NCI-H2107 treated with DMSO at 0.1 percent for 48 hours (cell line): ENCODE data around the gene HMBS.

Source experiments
- DNase-seq: peaks from one replicate; lab custom pipeline; 2025; ENCODE audit not compliant: unreplicated experiment; lab: John Stamatoyannopoulos, UW

The HMBS gene

DNA sequence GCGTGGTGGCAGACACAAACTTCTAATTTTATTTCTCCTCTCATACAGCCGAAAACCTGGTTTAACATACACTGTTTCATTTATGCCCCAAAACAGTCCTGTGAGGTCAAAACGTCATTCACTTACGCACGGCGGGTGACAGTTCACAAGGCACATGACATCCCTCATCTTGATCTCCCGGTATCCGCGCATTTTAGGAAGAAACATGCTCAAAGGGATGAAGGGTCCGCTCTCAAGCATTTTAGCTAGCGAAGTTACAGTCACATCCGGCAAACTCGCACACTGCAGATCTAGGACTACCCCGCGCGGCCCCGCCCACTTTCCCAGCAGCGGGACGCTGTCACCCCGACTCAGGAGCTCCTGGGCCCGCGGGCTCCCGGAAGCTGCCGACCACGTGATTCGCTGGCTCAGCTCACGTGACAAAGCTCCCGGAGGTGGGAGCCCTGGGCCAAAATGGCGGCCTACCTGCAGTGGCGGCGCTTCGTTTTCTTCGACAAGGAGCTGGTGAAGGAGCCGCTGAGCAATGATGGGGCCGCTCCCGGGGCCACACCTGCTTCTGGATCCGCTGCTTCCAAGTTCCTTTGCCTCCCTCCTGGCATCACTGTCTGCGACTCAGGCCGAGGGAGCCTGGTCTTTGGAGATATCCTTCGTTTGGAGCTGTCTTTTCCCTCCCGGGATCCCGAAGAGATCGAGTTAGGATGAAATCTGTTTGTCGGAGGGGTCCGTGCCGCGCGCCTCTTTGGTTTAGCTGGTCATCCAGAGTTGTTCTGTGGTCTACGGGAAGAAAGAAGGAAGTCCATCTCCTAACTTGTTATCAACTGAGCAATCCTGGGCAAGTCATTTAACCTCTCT is 17.1 kb upstream of the HMBS start, which contains the start of gene VPS11:
TSS of gene VPS11 (plus strand) at position 448 of the 852 bp plus-strand sequence. CDS start at position 454, 6 bp downstream.
- DNase-seq, result peak; percentile 78

DNA sequence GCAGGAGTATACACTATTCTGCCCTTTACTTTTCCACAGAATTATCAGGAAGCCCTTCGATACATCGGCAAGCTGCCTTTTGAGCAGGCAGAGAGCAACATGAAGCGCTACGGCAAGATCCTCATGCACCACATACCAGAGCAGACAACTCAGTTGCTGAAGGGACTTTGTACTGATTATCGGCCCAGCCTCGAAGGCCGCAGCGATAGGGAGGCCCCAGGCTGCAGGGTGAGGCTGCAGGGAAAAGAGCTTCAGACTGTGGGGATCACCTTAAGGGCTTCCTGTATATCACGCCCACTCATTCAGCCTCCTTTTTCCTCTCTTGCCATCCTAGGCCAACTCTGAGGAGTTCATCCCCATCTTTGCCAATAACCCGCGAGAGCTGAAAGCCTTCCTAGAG is 6.8 kb upstream of the HMBS start:
- no peak for DNase-seq

DNA sequence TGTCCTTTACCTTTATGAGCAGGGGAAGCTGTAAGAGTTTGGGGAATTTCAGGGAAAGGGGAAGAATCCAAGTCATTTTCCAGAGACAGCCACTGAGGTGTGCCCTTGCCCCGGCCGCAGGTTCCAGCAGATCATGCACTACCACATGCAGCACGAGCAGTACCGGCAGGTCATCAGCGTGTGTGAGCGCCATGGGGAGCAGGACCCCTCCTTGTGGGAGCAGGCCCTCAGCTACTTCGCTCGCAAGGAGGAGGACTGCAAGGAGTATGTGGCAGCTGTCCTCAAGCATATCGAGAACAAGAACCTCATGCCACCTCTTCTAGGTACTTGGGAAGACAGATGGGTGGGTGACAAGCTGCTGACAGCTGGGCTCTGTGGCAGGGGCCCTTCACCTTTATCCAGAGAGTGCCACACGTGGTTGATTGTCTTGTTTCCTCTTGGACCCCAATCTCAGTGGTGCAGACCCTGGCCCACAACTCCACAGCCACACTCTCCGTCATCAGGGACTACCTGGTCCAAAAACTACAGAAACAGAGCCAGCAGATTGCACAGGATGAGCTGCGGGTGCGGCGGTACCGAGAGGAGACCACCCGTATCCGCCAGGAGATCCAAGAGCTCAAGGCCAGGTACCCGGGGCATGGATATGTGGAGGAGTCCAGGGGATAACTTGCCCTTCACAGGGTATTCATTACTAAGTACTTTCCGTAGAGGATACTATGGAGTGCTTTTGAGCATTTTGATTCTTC is 5.8 kb upstream of the HMBS start:
- no peak for DNase-seq

- no peak for DNase-seq
These were observed 2.9 kb upstream of the HMBS start for GRCh38 chr11:119081682-119082260.

DNA sequence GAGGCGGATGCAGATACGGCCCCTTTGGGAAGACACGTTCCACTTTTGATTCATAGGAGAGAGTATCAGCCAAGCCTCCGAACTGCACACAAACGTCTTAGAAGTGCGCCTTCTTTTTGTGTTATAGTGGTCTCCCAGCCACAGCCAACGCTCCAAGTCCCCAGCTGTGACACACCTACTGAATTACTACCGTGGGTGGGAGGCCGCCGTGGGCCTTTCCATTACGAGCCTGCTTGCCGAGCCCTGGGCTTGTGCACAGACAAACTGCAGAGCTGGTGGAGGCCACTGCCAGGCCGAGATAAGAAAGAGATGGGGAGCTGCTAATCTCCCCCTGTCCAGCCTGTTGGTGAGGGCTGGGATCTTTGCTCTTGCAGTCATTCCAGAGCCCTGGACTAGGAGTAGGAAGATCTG is 761 bp downstream of the HMBS start:
- DNase-seq, result no peak

- no peak for DNase-seq
These were observed 2.4 kb downstream of the HMBS start for GRCh38 chr11:119087123-119087522.

- no peak for DNase-seq
These were observed 3.1 kb downstream of the HMBS start for GRCh38 chr11:119087747-119088241.

DNA sequence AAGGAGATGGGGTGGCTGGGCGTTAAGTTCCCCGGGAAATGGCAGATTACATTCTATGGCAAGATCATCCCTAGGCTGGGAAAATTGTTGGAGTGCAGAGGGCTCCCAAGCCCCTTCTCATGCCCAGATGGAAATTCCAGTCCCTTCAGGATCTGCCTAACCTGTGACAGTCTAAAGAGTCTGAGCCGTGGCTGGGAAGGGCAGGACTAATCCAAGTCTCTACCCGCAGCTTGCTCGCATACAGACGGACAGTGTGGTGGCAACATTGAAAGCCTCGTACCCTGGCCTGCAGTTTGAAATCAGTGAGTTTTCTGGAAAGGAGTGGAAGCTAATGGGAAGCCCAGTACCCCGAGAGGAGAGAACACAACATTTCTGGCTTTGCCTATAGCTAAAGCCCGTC is 3.7 kb downstream of the HMBS start:
- no peak for DNase-seq

DNA sequence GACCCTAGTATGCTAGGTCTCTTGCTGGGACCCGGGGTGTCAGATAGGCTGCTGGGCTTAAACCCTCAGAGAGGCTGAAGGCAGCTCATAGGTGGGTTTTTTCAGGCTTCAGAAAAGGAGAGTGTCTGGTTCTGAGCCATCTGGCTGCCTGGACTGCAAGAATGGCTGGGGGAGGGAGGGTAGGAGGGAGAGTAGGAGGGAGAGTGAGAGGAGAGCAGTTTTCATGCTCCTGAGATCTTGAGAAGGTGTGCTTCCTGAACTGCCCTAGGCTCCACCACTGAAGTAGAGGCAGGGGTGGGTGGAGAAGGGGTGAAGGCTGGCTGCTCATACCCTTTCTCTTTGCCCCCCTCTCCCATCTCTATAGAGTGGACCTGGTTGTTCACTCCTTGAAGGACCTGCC is 4.6 kb downstream of the HMBS start:
- DNase-seq, result no peak

DNA sequence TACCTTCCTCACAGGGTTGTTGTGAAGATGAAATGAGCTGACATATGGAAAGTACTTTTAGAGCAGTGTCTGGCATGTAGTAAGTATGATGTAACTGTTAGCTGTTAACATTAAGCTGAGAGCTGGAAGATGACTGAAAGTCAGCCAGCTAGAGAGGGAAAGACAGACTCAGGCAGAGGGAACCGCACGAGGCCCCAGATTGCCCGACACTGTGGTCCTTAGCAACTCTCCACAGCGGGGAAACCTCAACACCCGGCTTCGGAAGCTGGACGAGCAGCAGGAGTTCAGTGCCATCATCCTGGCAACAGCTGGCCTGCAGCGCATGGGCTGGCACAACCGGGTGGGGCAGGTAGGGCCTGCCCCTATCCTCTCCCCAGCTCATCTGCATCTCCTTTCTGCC is 6.5 kb downstream of the HMBS start:
- no peak for DNase-seq

DNA sequence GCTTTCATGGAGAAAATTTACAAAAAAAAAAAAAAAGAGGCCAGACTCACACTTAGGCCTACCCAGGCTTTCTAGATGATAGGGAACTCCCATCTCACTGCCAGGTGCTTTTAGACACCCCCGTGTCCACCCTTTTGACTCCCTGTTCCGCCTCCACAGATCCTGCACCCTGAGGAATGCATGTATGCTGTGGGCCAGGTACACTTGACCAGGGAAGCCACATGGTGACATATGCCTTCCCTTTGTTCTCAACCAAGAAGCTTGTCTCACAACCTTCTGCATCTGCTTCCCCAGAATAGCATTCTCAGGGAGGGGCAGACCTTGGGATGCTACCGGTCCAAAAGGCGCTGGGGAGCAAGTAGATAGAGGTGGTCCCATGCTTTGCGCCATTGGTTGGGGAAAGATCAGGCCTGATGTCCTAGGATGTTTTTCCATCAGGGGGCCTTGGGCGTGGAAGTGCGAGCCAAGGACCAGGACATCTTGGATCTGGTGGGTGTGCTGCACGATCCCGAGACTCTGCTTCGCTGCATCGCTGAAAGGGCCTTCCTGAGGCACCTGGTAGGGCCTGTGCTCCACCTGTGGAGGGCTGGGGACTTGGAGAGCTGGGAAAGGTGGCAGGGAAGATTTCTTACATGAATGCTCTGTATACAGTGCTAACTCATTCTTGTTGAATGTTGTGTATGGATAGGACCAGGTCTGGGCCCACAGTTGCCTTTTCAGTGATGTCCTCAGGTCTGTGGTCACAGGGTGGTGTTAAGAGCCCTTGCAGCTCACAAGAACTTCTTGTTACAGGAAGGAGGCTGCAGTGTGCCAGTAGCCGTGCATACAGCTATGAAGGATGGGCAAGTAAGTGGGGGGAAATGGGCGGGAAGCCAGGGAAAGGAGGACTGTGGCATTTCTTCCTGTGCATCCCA is 7.5 kb downstream of the HMBS start:
- DNase-seq, result no peak

GRCh38 chr11:119092880-119093842 is 8.5 kb downstream of the HMBS start:
- DNase-seq, result no peak

DNA sequence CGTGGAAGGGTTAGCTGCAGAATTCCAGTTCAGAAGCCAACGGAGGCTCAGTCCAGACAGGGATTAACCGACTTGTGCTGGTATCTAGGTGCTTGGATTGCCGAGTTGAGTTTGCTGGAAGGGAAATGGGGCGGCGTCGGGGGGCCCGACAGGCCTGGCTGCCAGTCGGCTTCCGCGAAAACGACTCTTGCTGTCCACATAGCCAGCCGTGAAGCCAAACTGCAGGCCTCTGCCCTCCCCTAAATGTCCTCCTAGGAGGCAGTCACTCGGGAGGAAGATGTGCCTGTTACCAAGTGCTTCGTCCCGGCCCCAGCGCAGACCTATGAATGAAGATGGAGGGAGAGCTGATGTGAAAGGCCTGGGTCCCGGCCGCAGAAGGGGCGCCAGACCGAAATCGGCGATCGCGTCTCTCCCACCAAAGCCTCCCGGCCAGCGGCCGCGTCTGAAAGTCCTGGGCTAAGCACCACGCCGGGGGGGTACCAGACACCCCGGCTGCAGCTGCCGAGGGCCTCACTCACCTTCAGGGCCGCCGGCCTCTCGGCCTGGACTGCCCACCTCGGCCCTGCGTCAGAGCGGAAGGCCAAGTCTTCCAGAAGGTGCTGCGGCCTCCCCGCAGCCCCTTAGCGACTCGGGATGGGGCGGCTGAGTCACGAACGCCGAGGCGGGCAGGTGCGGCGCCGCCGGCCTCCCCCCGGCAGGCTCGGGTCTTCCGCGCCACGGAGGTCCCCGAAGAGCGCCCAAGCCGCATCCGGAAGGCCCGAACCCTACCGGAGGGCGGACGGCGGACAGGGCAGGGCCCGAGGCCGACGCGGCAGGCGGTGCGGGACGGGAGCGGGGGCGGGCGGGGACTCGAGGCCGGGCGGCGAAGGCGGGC is 9.5 kb downstream of the HMBS start:
- DNase-seq, result no peak

GRCh38 chr11:119094816-119095065 is 10.1 kb downstream of the HMBS start:
- DNase-seq, result no peak

- peak; percentile 97 for DNase-seq
These were observed 10.6 kb downstream of the HMBS start for GRCh38 chr11:119095066-119095880.

GRCh38 chr11:119099711-119100110 is 15.0 kb downstream of the HMBS start:
- no peak for DNase-seq

GRCh38 chr11:119100246-119100970 is 15.7 kb downstream of the HMBS start:
- peak; percentile 49 for DNase-seq
